HepG2 (cell line): ENCODE data around the gene FAM117A. TPM values are rescaled to one million over a fixed set of nuclear protein-coding genes. Genes with fewer than 3 reads are reported as not detected.

ENCODE experiments used
- ATAC-seq: fragments of 200-7000 bp; cut with Tn5 transposase; 3 replicates; pipeline ENCODE4 v1.9.1; 2020; ENCODE audit warnings: mild to moderate bottlenecking, moderate library complexity
- BruUV-seq: library from RNA; stranded (reverse); fragments of 400-500 nt; replicated peaks from 2 replicates; lab custom pipeline; 2021; lab: Mats Ljungman, UMichigan
- CTCF ChIA-PET: fragments of 300-600 bp; formaldehyde crosslinking; extraction: SDS; loops from one replicate; lab custom pipeline; 2021; ENCODE audit warnings: low total read pairs, inconsistent platforms, low intra/inter-chr PET ratio; lab: Yijun Ruan, JAX
- POLR2A ChIA-PET: fragments of 350-600 bp; sonication (Branson Sonifier 250); formaldehyde crosslinking; loops from one replicate; lab custom pipeline; 2020; ENCODE audit warnings: antibody characterized with exemption, inconsistent platforms; lab: Yijun Ruan, JAX
- DNase-seq: peaks from one replicate; pipeline ENCODE4 v3.0.0-alpha.2; 2015; ENCODE audit warnings: low spot score
- FAIRE-seq: peaks from 3 replicates; lab custom pipeline; 2011; peaks lifted over from hg19 to GRCh38; lab: Jason Lieb, UNC
- H2AFZ ChIP-seq: one replicate; pipeline ENCODE4 v1.6.1; 2011; ENCODE audit warnings: low read length, inconsistent platforms
- H3K27ac ChIP-seq: fragments of 300-600 bp; 3 replicates; pipeline ENCODE4 v1.8.0; 2011; ENCODE audit warnings: mixed run types, mild to moderate bottlenecking, mixed read lengths, low read length, inconsistent platforms; ENCODE audit not compliant: insufficient read depth; ENCODE audit errors: extremely low read length
- H3K27me3 ChIP-seq, 2 experiments: fragments of 200-600 bp in 1 of 2; 2 replicates in 1 of 2; 3 replicates in 1 of 2; pipeline versions ENCODE4 v1.6.0 to v1.8.0; 2011; ENCODE audit warnings: low read length in 2 of 2, mild to moderate bottlenecking in 2 of 2, moderate library complexity in 2 of 2, inconsistent platforms in 1 of 2; ENCODE audit not compliant: insufficient read depth in 2 of 2, control insufficient read depth in 1 of 2
- H3K36me3 ChIP-seq, 2 experiments: fragments of 200-600 bp in 1 of 2; replicated peaks in 1 of 2; 2 replicates in 1 of 2; 3 replicates in 1 of 2; pipeline versions ENCODE4 v1.5.1 to v1.8.0; 2011; ENCODE audit warnings: low read length in 2 of 2, inconsistent platforms in 1 of 2; ENCODE audit not compliant: insufficient read depth in 2 of 2, control insufficient read depth in 1 of 2
- H3K4me1 ChIP-seq: 2 replicates; pipeline ENCODE4 v1.5.1; 2012; ENCODE audit warnings: low read length, inconsistent platforms; ENCODE audit not compliant: insufficient read depth
- H3K4me2 ChIP-seq: 2 replicates; pipeline ENCODE4 v1.6.0; 2011; ENCODE audit warnings: low read depth, low read length, inconsistent platforms
- H3K4me3 ChIP-seq, 3 experiments: fragments of 200-600 bp in 1 of 3; sonication (generic), shearing (Covaris generic) in 1 of 3; replicated peaks in 1 of 3; 2 replicates each; pipeline ENCODE4 v1.5.1; 2011 to 2016; ENCODE audit warnings: low read length in 3 of 3, inconsistent platforms in 2 of 3, low read depth in 2 of 3, mild to moderate bottlenecking in 2 of 3, control low read depth in 1 of 3, mixed read lengths in 1 of 3; ENCODE audit not compliant: insufficient read depth in 1 of 3
- H3K79me2 ChIP-seq: one replicate; pipeline ENCODE4 v1.6.1; 2011; ENCODE audit warnings: low read length, inconsistent platforms; ENCODE audit not compliant: insufficient read depth
- H3K9ac ChIP-seq: 2 replicates; pipeline ENCODE4 v1.6.0; 2011; ENCODE audit warnings: mild to moderate bottlenecking, low read depth, low read length, inconsistent platforms; ENCODE audit not compliant: insufficient read depth
- H3K9me3 ChIP-seq: 2 replicates; pipeline ENCODE4 v1.5.1; 2012; ENCODE audit warnings: mild to moderate bottlenecking, low read length
- H4K20me1 ChIP-seq: 2 replicates; pipeline ENCODE4 v1.6.0; 2011; ENCODE audit warnings: inconsistent platforms, mild to moderate bottlenecking, low read length, moderate library complexity; ENCODE audit not compliant: insufficient read depth
- ATAD3A ChIP-seq: sonication (generic); formaldehyde crosslinking; IDR thresholded peaks from 2 replicates; pipeline ENCODE4 v1.4.0; 2020; ENCODE audit warnings: missing genetic modification reagents
- ATF2 ChIP-seq: sonication (generic); formaldehyde crosslinking; IDR thresholded peaks from 2 replicates; pipeline ENCODE4 v1.4.0; 2020; ENCODE audit warnings: missing genetic modification reagents
- ATRX ChIP-seq: sonication (generic); formaldehyde crosslinking; IDR thresholded peaks from 2 replicates; pipeline ENCODE4 v1.4.0; 2020; ENCODE audit warnings: missing genetic modification reagents, borderline replicate concordance
- BCL6 ChIP-seq: IDR thresholded peaks from 2 replicates; pipeline ENCODE4 v1.6.1; 2016; ENCODE audit warnings: missing genetic modification reagents, missing compliant biosample characterization
- CEBPG ChIP-seq: IDR thresholded peaks from 2 replicates; pipeline ENCODE4 v1.6.1; 2016
- CENPBD1 ChIP-seq: sonication (generic); formaldehyde crosslinking; IDR thresholded peaks from 2 replicates; pipeline ENCODE4 v1.8.0; 2022; ENCODE audit warnings: missing genetic modification reagents, low read depth, mild to moderate bottlenecking, borderline replicate concordance
- CREM ChIP-seq, 2 experiments: sonication (generic) in 1 of 2; formaldehyde crosslinking in 1 of 2; IDR thresholded peaks; 2 replicates each; pipeline versions ENCODE4 v1.4.0 to v1.6.1; 2016 to 2020; ENCODE audit warnings: antibody characterized with exemption in 1 of 2, mild to moderate bottlenecking in 1 of 2, missing genetic modification reagents in 1 of 2
- FOXK2 ChIP-seq: fragments of 450-650 bp; IDR thresholded peaks from 2 replicates; pipeline ENCODE4 v1.6.1; 2016
- HNRNPL ChIP-seq: fragments of 200-400 bp; formaldehyde crosslinking; IDR thresholded peaks from 2 replicates; pipeline ENCODE4 v1.6.1; 2017; ENCODE audit warnings: mild to moderate bottlenecking, low read depth, low read length
- NFYC ChIP-seq: IDR thresholded peaks from 2 replicates; pipeline ENCODE4 v1.6.1; 2016; ENCODE audit warnings: missing genetic modification reagents, missing compliant biosample characterization
- NONO ChIP-seq, 2 experiments: fragments of 450-650 bp in 1 of 2; sonication (generic) in 1 of 2; formaldehyde crosslinking in 1 of 2; IDR thresholded peaks in 1 of 2; conservative IDR thresholded peaks in 1 of 2; 2 replicates each; pipeline versions ENCODE4 v1.6.1 to v1.8.0; 2017 to 2022; ENCODE audit warnings: mild to moderate bottlenecking in 1 of 2, missing genetic modification reagents in 1 of 2, moderate library complexity in 1 of 2
- ONECUT2 ChIP-seq: sonication (generic); formaldehyde crosslinking; IDR thresholded peaks from 2 replicates; pipeline ENCODE4 v1.4.0; 2020; ENCODE audit warnings: missing genetic modification reagents
- PBX2 ChIP-seq: IDR thresholded peaks from 2 replicates; pipeline ENCODE4 v1.6.1; 2016; ENCODE audit warnings: control low read depth
- POLR2G ChIP-seq: fragments of 200-400 bp; formaldehyde crosslinking; IDR thresholded peaks from 2 replicates; pipeline ENCODE4 v1.6.1; 2018; ENCODE audit warnings: mild to moderate bottlenecking, low read depth, low read length, moderate library complexity
- RBFOX2 ChIP-seq: fragments of 200-400 bp; formaldehyde crosslinking; IDR thresholded peaks from 2 replicates; pipeline ENCODE4 v1.6.1; 2017; ENCODE audit warnings: low read depth, mild to moderate bottlenecking, low read length
- ZMYM4 ChIP-seq: sonication (generic); formaldehyde crosslinking; IDR thresholded peaks from 2 replicates; pipeline ENCODE4 v1.8.1; 2023; ENCODE audit warnings: mild to moderate bottlenecking, missing genetic modification reagents
- ZNF598 ChIP-seq: sonication (generic); formaldehyde crosslinking; IDR thresholded peaks from 2 replicates; pipeline ENCODE4 v1.5.1; 2020; ENCODE audit warnings: mild to moderate bottlenecking, missing genetic modification reagents, borderline replicate concordance
- ZNF841 ChIP-seq: sonication (generic); formaldehyde crosslinking; IDR thresholded peaks from 2 replicates; pipeline ENCODE4 v1.8.1; 2023; ENCODE audit warnings: missing genetic modification reagents, borderline replicate concordance
- ZXDC ChIP-seq: sonication (generic); formaldehyde crosslinking; IDR thresholded peaks from 2 replicates; pipeline ENCODE4 v1.5.0; 2020; ENCODE audit warnings: mild to moderate bottlenecking, missing genetic modification reagents
- WGBS: methylation state at CpG from one replicate; pipeline ENCODE4 v1.1.6; 2017; ENCODE audit warnings: low lambda C conversion rate; 5-methylcytosine and 5-hydroxymethylcytosine counted together
- in situ Hi-C: cut with HindIII; loops from 2 replicates; pipeline ENCODE4 v1.10.0; 2017; ENCODE audit warnings: low pct_unique_long_range_greater_than_20kb; ENCODE audit not compliant: extremely low pct_ligation_motif_present
- intact Hi-C: fragments of 100-400 bp; cut with micrococcal nuclease; formaldehyde crosslinking; loops from one replicate; pipeline ENCODE4 v1.10.0; 2022; ENCODE audit not compliant: unreplicated experiment
- polyA plus RNA-seq, 8 experiments: library from polyadenylated mRNA; depleted of rRNA in 3 of 8; stranded (reverse) in 7 of 8; unstranded in 1 of 8; fragments of >200 nt; fragmentation: Illumina TruSeq in 4 of 8; extraction: Trizol in 4 of 8; gene quantifications; 2 replicates each; pipeline versions ENCODE4 v1.2.1 to v1.2.3, GENCODE V29; 2011 to 2016; ENCODE audit warnings: low read depth in 4 of 8, missing spikeins in 1 of 8, mixed read lengths in 1 of 8; ENCODE audit not compliant: insufficient read depth in 1 of 8
- total RNA-seq, 5 experiments: library from RNA; depleted of rRNA; stranded (reverse); fragments of >200 nt; fragmentation: Illumina TruSeq; extraction: Trizol; gene quantifications; 2 replicates each; pipeline ENCODE4 v1.2.3, GENCODE V29; 2016; ENCODE audit warnings: low read depth in 1 of 5

The FAM117A gene
- total and polyA plus RNA-seq, 2 of the 13 experiments (the other 11 are each of a cell fraction or from before 2014, with no cell fraction given): 12.1 to 19.8 TPM

GRCh38 chr17:49670641-49671040 lies 93.3 kb downstream of the FAM117A start:
- no peak for DNase-seq
- H3K4me1 ChIP-seq: peaks cover 14% of the 10 kb centered on the region
- FAIRE-seq: no peak
- intact Hi-C loops: no loop called here
- in situ Hi-C loops: no loop called here
- H3K9me3 ChIP-seq: no peaks in the 10 kb centered on the region
- no peak overlapping the region for H3K4me2 ChIP-seq
- TF ChIP-seq CREM (IDR thresholded peaks at IDR 0.05): no peak
- no peak for TF ChIP-seq CREM (CRISPR knock-in tag; IDR thresholded peaks at IDR 0.05)
- TF ChIP-seq HNRNPL: no peak
- TF ChIP-seq ZNF598 (CRISPR knock-in tag): no peak
- TF ChIP-seq NONO (IDR thresholded peaks at IDR 0.05): no peak
- TF ChIP-seq NONO (CRISPR knock-in tag; conservative IDR thresholded peaks at IDR 0.05): no peak
- no peak for TF ChIP-seq BCL6 (CRISPR knock-in tag)
- TF ChIP-seq RBFOX2: no peak
- no peak for TF ChIP-seq ATAD3A (CRISPR knock-in tag)
- no peak for TF ChIP-seq POLR2G
- TF ChIP-seq ZNF841 (CRISPR knock-in tag): no peak
- no peak for TF ChIP-seq ATRX (CRISPR knock-in tag)
- TF ChIP-seq FOXK2: no peak
- TF ChIP-seq ZMYM4 (CRISPR knock-in tag): no peak
- no peak for TF ChIP-seq CENPBD1 (CRISPR knock-in tag)
- no peak for TF ChIP-seq NFYC (CRISPR knock-in tag)
- TF ChIP-seq ATF2: no peak
- TF ChIP-seq ZXDC (CRISPR knock-in tag): no peak
- no peak for TF ChIP-seq CEBPG (CRISPR knock-in tag)
- TF ChIP-seq ONECUT2: no peak
- TF ChIP-seq PBX2: no peak
- BruUV-seq: no TSS peak
- POLR2A ChIA-PET: no interaction called here
- H3K27ac ChIP-seq: no peak overlapping the region
- no peak overlapping the region for H2AFZ ChIP-seq
- WGBS: 94% methylated on average over 4 of the region's 4 CpGs
- H3K9ac ChIP-seq: no peak overlapping the region
- no peaks in the 10 kb centered on the region for H3K27me3 ChIP-seq
- no peak for ATAC-seq
- CTCF ChIA-PET: no interaction called here
- peaks cover 2 to 24% of the 10 kb centered on the region in 2 experiments for H3K36me3 ChIP-seq
- H3K79me2 ChIP-seq: peaks cover 79% of the 10 kb centered on the region
- H4K20me1 ChIP-seq: 0 out of 2 replicates have a peak, but pooled peaks cover 5% of the 10 kb centered on the region
- H3K4me3 ChIP-seq: no peak overlapping the region
